Naive thymus-derived CD8-positive, alpha-beta T cell (primary cell): ENCODE measurements around the gene KCNT2. TPM values are rescaled to one million over a fixed set of nuclear protein-coding genes. Genes with fewer than 3 reads are reported as not detected.
"Not testable (repeated sequence)": the region's sequence is repeated elsewhere in the genome, so short reads cannot be mapped to it uniquely, and the experiment has no call there.

Experiments
- ATAC-seq, 2 donors: fragments of 150-1000 bp; cut with Tn5 transposase in 1 of 2; sonication (Bioruptor Pico), chemical (Tn5 transposase) in 1 of 2; 1 replicate in 1 of 2; 2 replicates in 1 of 2; pipeline ENCODE4 v1.10.0; 2021; ENCODE audit warnings: mild to moderate bottlenecking in 2 of 2, moderate library complexity in 2 of 2
- POLR2A ChIA-PET: fragments of 350-600 bp; sonication (Branson Sonifier 250); formaldehyde crosslinking; loops from one replicate; lab custom pipeline; 2021; ENCODE audit warnings: antibody characterized with exemption; lab: Charles Lee
- DNase-seq, 10 donors: peaks; one replicate each; pipeline versions ENCODE4 v3.0.0 to v3.0.0-alpha.2; 2020 to 2022
- H3K27ac Mint-ChIP-seq, 10 donors: one replicate each; pipeline ENCODE4 v1.8.0; 2020 to 2022; ENCODE audit warnings: mild to moderate bottlenecking in 10 of 10, mixed read lengths in 10 of 10, moderate library complexity in 4 of 10, inconsistent platforms in 1 of 10
- H3K27me3 Mint-ChIP-seq, 5 donors: one replicate each; pipeline ENCODE4 v1.8.0; 2021 to 2022; ENCODE audit warnings: mixed read lengths in 5 of 5
- H3K36me3 Mint-ChIP-seq, 3 donors: one replicate each; pipeline ENCODE4 v1.8.0; 2020 to 2022; ENCODE audit warnings: mixed read lengths in 3 of 3, mild to moderate bottlenecking in 2 of 3, inconsistent platforms in 1 of 3
- H3K4me1 Mint-ChIP-seq, 4 donors: one replicate each; pipeline ENCODE4 v1.8.0; 2021 to 2022; ENCODE audit warnings: mixed read lengths in 4 of 4
- H3K4me3 Mint-ChIP-seq, 10 donors: one replicate each; pipeline ENCODE4 v1.8.0; 2020 to 2022; ENCODE audit warnings: mild to moderate bottlenecking in 10 of 10, mixed read lengths in 10 of 10, moderate library complexity in 6 of 10, inconsistent platforms in 1 of 10
- H3K9me3 Mint-ChIP-seq, 9 donors: one replicate each; pipeline ENCODE4 v1.8.0; 2020 to 2022; ENCODE audit warnings: mixed read lengths in 9 of 9, mild to moderate bottlenecking in 3 of 9, inconsistent platforms in 1 of 9, moderate library complexity in 1 of 9
- polyA plus RNA-seq, 3 donors: library from polyadenylated mRNA; unstranded; fragments of 300-500 nt; fragmentation: Illumina TruSeq; gene quantifications; one replicate each; pipeline ENCODE4 v1.2.3, GENCODE V29; 2021
- total RNA-seq, 8 experiments: library from RNA in 2 of 8; stranded (reverse) in 2 of 8; gene quantifications; one replicate each; pipeline ENCODE4 v1.2.3 and lab custom pipeline; 2021 to 2026

The KCNT2 gene
- total and polyA plus RNA-seq, 5 experiments from 2014 or later = not detected

- Mint-ChIP-seq H3K4me3 (no peak overlapping the region), H3K27me3 (no peaks in the 10 kb centered on the region), H3K4me1 (no peaks in the 10 kb centered on the region), H3K36me3 (no peaks in the 10 kb centered on the region), H3K27ac (no peak overlapping the region), H3K9me3 (peaks cover 0 to 2% (median 0%) of the 10 kb centered on the region in 9 donors)
- ATAC-seq (no peak), DNase-seq (no peak)
- POLR2A ChIA-PET = no interaction called here
Measured at GRCh38 chr1:196302420-196302819, 305.8 kb downstream of the KCNT2 start.

GRCh38 chr1:196295766-196296165 is 312.5 kb downstream of the KCNT2 start:
- no peaks in the 10 kb centered on the region for H3K36me3 Mint-ChIP-seq

GRCh38 chr1:196278816-196279215 is 329.4 kb downstream of the KCNT2 start:
- Mint-ChIP-seq H3K27me3 (no peaks in the 10 kb centered on the region), H3K27ac (no peak overlapping the region), H3K36me3 (no peaks in the 10 kb centered on the region), H3K4me1 (no peaks in the 10 kb centered on the region), H3K9me3 (peaks cover 0 to 10% (median 0%) of the 10 kb centered on the region in 9 donors), H3K4me3 (no peak overlapping the region)
- POLR2A ChIA-PET = no interaction called here
- no peak for DNase-seq
- ATAC-seq = no peak

More at GRCh38 chr1:196295766-196296165, 312.5 kb downstream of the KCNT2 start:
- Mint-ChIP-seq H3K27ac (no peak overlapping the region), H3K27me3 (no peaks in the 10 kb centered on the region), H3K4me3 (no peak overlapping the region), H3K9me3 (peaks cover 0 to 11% (median under 1%) of the 10 kb centered on the region in 9 donors), H3K4me1 (no peaks in the 10 kb centered on the region)
- POLR2A ChIA-PET = no interaction called here
- no peak for ATAC-seq
- no peak for DNase-seq

GRCh38 chr1:196277860-196278259 is 330.4 kb downstream of the KCNT2 start:
- Mint-ChIP-seq H3K27me3 (no peaks in the 10 kb centered on the region), H3K36me3 (no peaks in the 10 kb centered on the region), H3K27ac (no peak overlapping the region), H3K4me3 (no peak overlapping the region), H3K4me1 (no peaks in the 10 kb centered on the region), H3K9me3 (peaks cover 0 to 12% (median 0%) of the 10 kb centered on the region in 9 donors)
- ATAC-seq (no peak), DNase-seq (no peak)
- POLR2A ChIA-PET = no interaction called here

GRCh38 chr1:196271212-196271947 is 336.9 kb downstream of the KCNT2 start:
- no peak for ATAC-seq
- Mint-ChIP-seq H3K4me1 (no peaks in the 10 kb centered on the region), H3K4me3 (no peak overlapping the region), H3K27me3 (no peaks in the 10 kb centered on the region), H3K36me3 (no peaks in the 10 kb centered on the region), H3K9me3 (peaks cover 0 to 20% (median 0%) of the 10 kb centered on the region in 9 donors), H3K27ac (no peak overlapping the region)
- no peak for DNase-seq
- POLR2A ChIA-PET = no interaction called here

- H3K9me3 Mint-ChIP-seq, DNase-seq, H3K27me3 Mint-ChIP-seq, ATAC-seq, H3K36me3 Mint-ChIP-seq, H3K4me3 Mint-ChIP-seq, POLR2A ChIA-PET, H3K27ac Mint-ChIP-seq, H3K4me1 Mint-ChIP-seq: not testable (repeated sequence)
Measured at GRCh38 chr1:196263086-196263485, 345.2 kb downstream of the KCNT2 start.

GRCh38 chr1:196260270-196260669 is 348.0 kb downstream of the KCNT2 start:
- no peaks in the 10 kb centered on the region for H3K4me1 Mint-ChIP-seq
- DNase-seq (no peak), ATAC-seq (no peak)
- H3K4me3 Mint-ChIP-seq = no peak overlapping the region
- H3K27ac Mint-ChIP-seq = no peak overlapping the region
- H3K27me3 Mint-ChIP-seq = peaks cover 0 to 1% (median 0%) of the 10 kb centered on the region in 5 donors
- POLR2A ChIA-PET = no interaction called here
- no peaks in the 10 kb centered on the region for H3K36me3 Mint-ChIP-seq
- H3K9me3 Mint-ChIP-seq = peaks cover 0 to 8% (median 0%) of the 10 kb centered on the region in 9 donors

- Mint-ChIP-seq H3K27ac (no peak overlapping the region), H3K27me3 (peaks cover 0 to 1% (median 0%) of the 10 kb centered on the region in 5 donors), H3K9me3 (peaks cover 0 to 5% (median 0%) of the 10 kb centered on the region in 9 donors), H3K36me3 (no peaks in the 10 kb centered on the region), H3K4me3 (no peak overlapping the region), H3K4me1 (no peaks in the 10 kb centered on the region)
- POLR2A ChIA-PET = no interaction called here
- DNase-seq (no peak), ATAC-seq (no peak)
Measured at GRCh38 chr1:196259316-196259715, 348.9 kb downstream of the KCNT2 start.

- Mint-ChIP-seq H3K36me3 (no peaks in the 10 kb centered on the region), H3K27me3 (peaks cover 0 to 1% (median 0%) of the 10 kb centered on the region in 5 donors), H3K27ac (no peak overlapping the region), H3K4me3 (no peak overlapping the region), H3K9me3 (no peaks in the 10 kb centered on the region), H3K4me1 (no peaks in the 10 kb centered on the region)
- POLR2A ChIA-PET = no interaction called here
- no peak for ATAC-seq
- no peak for DNase-seq
Measured at GRCh38 chr1:196255762-196256161, 352.5 kb downstream of the KCNT2 start.

- ATAC-seq (no peak), DNase-seq (no peak)
- H3K9me3 Mint-ChIP-seq = peaks cover 0 to 14% (median 3%) of the 10 kb centered on the region in 9 donors
- no peak overlapping the region for H3K4me3 Mint-ChIP-seq
- no peaks in the 10 kb centered on the region for H3K36me3 Mint-ChIP-seq
- no peaks in the 10 kb centered on the region for H3K4me1 Mint-ChIP-seq
- H3K27me3 Mint-ChIP-seq = no peaks in the 10 kb centered on the region
- POLR2A ChIA-PET = no interaction called here
- no peak overlapping the region for H3K27ac Mint-ChIP-seq
Measured at GRCh38 chr1:196229546-196229945, 378.7 kb downstream of the KCNT2 start.

GRCh38 chr1:196214866-196215265 is 393.4 kb downstream of the KCNT2 start:
- H3K4me3 Mint-ChIP-seq = no peak overlapping the region
- peaks cover 0 to 4% (median 0%) of the 10 kb centered on the region in 9 donors for H3K9me3 Mint-ChIP-seq
- H3K4me1 Mint-ChIP-seq = no peaks in the 10 kb centered on the region
- DNase-seq = no peak
- POLR2A ChIA-PET = no interaction called here
- no peak overlapping the region for H3K27ac Mint-ChIP-seq
- no peaks in the 10 kb centered on the region for H3K27me3 Mint-ChIP-seq
- H3K36me3 Mint-ChIP-seq = no peaks in the 10 kb centered on the region
- ATAC-seq = no peak

GRCh38 chr1:196209983-196210382 is 398.3 kb downstream of the KCNT2 start:
- Mint-ChIP-seq H3K9me3 (peaks cover 0 to 20% (median 2%) of the 10 kb centered on the region in 9 donors), H3K36me3 (no peaks in the 10 kb centered on the region), H3K27me3 (no peaks in the 10 kb centered on the region), H3K4me1 (no peaks in the 10 kb centered on the region), H3K27ac (no peak overlapping the region), H3K4me3 (no peak overlapping the region)
- DNase-seq (no peak), ATAC-seq (no peak)
- POLR2A ChIA-PET = no interaction called here

GRCh38 chr1:196209265-196209664 is 399.0 kb downstream of the KCNT2 start:
- Mint-ChIP-seq H3K4me1 (no peaks in the 10 kb centered on the region), H3K27ac (no peak overlapping the region), H3K4me3 (no peak overlapping the region), H3K9me3 (peaks cover 0 to 20% (median 2%) of the 10 kb centered on the region in 9 donors), H3K27me3 (peaks cover 0 to 2% (median 0%) of the 10 kb centered on the region in 5 donors), H3K36me3 (no peaks in the 10 kb centered on the region)
- DNase-seq = no peak
- ATAC-seq = no peak
- POLR2A ChIA-PET = no interaction called here
